WTC11 (cell line): Measurements from ENCODE around the gene MED8. TPM values are rescaled to one million over a fixed set of nuclear protein-coding genes. Genes with fewer than 3 reads are reported as not detected.

Experiments used
- ATAC-seq: fragments of 200-7000 bp; cut with Tn5 transposase; 2 replicates; pipeline ENCODE4 v1.10.0; 2021; ENCODE audit warnings: mild to moderate bottlenecking, moderate library complexity
- CTCF ChIA-PET: fragments of 300-600 bp; sonication (Branson Sonifier 250); formaldehyde crosslinking; loops from one replicate; lab custom pipeline; 2021; ENCODE audit warnings: antibody characterized with exemption; lab: Charles Lee
- POLR2A ChIA-PET: fragments of 350-600 bp; sonication (Branson Sonifier 250); formaldehyde crosslinking; loops from one replicate; lab custom pipeline; 2021; ENCODE audit warnings: antibody characterized with exemption; lab: Charles Lee
- DNase-seq: peaks from one replicate; pipeline ENCODE4 v3.0.0; 2021; ENCODE audit warnings: low spot score
- H3K27ac Mint-ChIP-seq: 2 replicates; pipeline ENCODE4 v1.8.0; 2021; ENCODE audit warnings: mixed read lengths
- H3K27me3 Mint-ChIP-seq: 2 replicates; pipeline ENCODE4 v1.8.0; 2021; ENCODE audit warnings: low read depth, mild to moderate bottlenecking, moderate library complexity, mixed read lengths
- H3K36me3 Mint-ChIP-seq: 2 replicates; pipeline ENCODE4 v1.8.0; 2021; ENCODE audit warnings: mixed read lengths
- H3K4me1 Mint-ChIP-seq: 2 replicates; pipeline ENCODE4 v1.8.0; 2022; ENCODE audit warnings: mixed read lengths
- H3K4me3 Mint-ChIP-seq: 2 replicates; pipeline ENCODE4 v1.8.0; 2021; ENCODE audit warnings: mild to moderate bottlenecking, moderate library complexity, mixed read lengths
- H3K9me3 Mint-ChIP-seq: 2 replicates; pipeline ENCODE4 v1.8.0; 2021; ENCODE audit warnings: mixed read lengths
- AFF4 ChIP-seq: sonication (generic); formaldehyde crosslinking; IDR thresholded peaks from 2 replicates; pipeline ENCODE4 v1.8.1; 2023; ENCODE audit warnings: mild to moderate bottlenecking, missing genetic modification reagents, borderline replicate concordance
- ARID4B ChIP-seq: sonication (generic); formaldehyde crosslinking; IDR thresholded peaks from 2 replicates; pipeline ENCODE4 v1.8.0; 2023; ENCODE audit warnings: missing genetic modification reagents, mild to moderate bottlenecking, borderline replicate concordance
- ATF1 ChIP-seq: sonication (generic); formaldehyde crosslinking; IDR thresholded peaks from 2 replicates; pipeline ENCODE4 v1.8.1; 2023; ENCODE audit warnings: mild to moderate bottlenecking, moderate library complexity, missing genetic modification reagents
- ATF6 ChIP-seq: sonication (generic); formaldehyde crosslinking; IDR thresholded peaks from 2 replicates; pipeline ENCODE4 v1.8.1; 2023; ENCODE audit warnings: mild to moderate bottlenecking, missing genetic modification reagents
- EMX1 ChIP-seq: fragments of 250-450 bp; sonication (Bioruptor Pico); IDR thresholded peaks from 2 replicates; pipeline ENCODE4 v1.8.0; 2021; ENCODE audit warnings: mild to moderate bottlenecking
- FOXJ3 ChIP-seq: sonication (generic); formaldehyde crosslinking; IDR thresholded peaks from 2 replicates; pipeline ENCODE4 v1.9.0; 2021; ENCODE audit warnings: missing genetic modification reagents, mild to moderate bottlenecking, borderline replicate concordance
- FOXK1 ChIP-seq: sonication (generic); formaldehyde crosslinking; IDR thresholded peaks from 2 replicates; pipeline ENCODE4 v1.8.0; 2022; ENCODE audit warnings: mild to moderate bottlenecking, moderate library complexity, missing genetic modification reagents
- GRHL2 ChIP-seq: fragments of 250-450 bp; sonication (Bioruptor Pico); IDR thresholded peaks from 2 replicates; pipeline ENCODE4 v1.8.0; 2022; ENCODE audit warnings: mild to moderate bottlenecking, moderate library complexity; ENCODE audit not compliant: insufficient replicate concordance, severe bottlenecking
- RORB ChIP-seq: fragments of 250-450 bp; sonication (Bioruptor Pico); IDR thresholded peaks from 2 replicates; pipeline ENCODE4 v1.9.0; 2021; ENCODE audit warnings: mild to moderate bottlenecking
- TEAD1 ChIP-seq: sonication (generic); formaldehyde crosslinking; IDR thresholded peaks from 2 replicates; pipeline ENCODE4 v1.8.0; 2022; ENCODE audit warnings: mild to moderate bottlenecking, missing genetic modification reagents
- ZNF138 ChIP-seq: sonication (generic); formaldehyde crosslinking; conservative IDR thresholded peaks from 2 replicates; pipeline ENCODE4 v1.8.1; 2022; ENCODE audit warnings: mild to moderate bottlenecking, moderate library complexity, missing genetic modification reagents
- ZNF423 ChIP-seq: fragments of 250-450 bp; sonication (Bioruptor Pico); IDR thresholded peaks from 2 replicates; pipeline ENCODE4 v2.1.2; 2022; ENCODE audit warnings: mild to moderate bottlenecking, moderate library complexity
- total RNA-seq: library from RNA; stranded (reverse); gene quantifications from 3 replicates; pipeline ENCODE4 v1.2.3, GENCODE V29; 2021
- TF ChIP-seq, protein P1 (sequence below): sonication (generic); formaldehyde crosslinking; IDR thresholded peaks from 2 replicates; pipeline ENCODE4 v1.8.0; 2023; ENCODE audit warnings: mild to moderate bottlenecking, missing genetic modification reagents
- TF ChIP-seq, protein P2 (sequence below): sonication (generic); formaldehyde crosslinking; IDR thresholded peaks from 2 replicates; pipeline ENCODE4 v1.8.1; 2022; ENCODE audit warnings: low read depth, missing genetic modification reagents, borderline replicate concordance
- TF ChIP-seq, protein P3 (sequence below): sonication (generic); formaldehyde crosslinking; IDR thresholded peaks from 2 replicates; pipeline ENCODE4 v1.8.0; 2022; ENCODE audit warnings: mild to moderate bottlenecking, missing genetic modification reagents
- TF ChIP-seq, protein P4 (sequence below): sonication (generic); formaldehyde crosslinking; conservative IDR thresholded peaks from 2 replicates; pipeline ENCODE4 v1.8.1; 2023; ENCODE audit warnings: mild to moderate bottlenecking, low read depth, missing genetic modification reagents, moderate library complexity

MED8 gene
- total RNA-seq, 1 experiment from 2014 or later = 17.7 TPM

DNA sequence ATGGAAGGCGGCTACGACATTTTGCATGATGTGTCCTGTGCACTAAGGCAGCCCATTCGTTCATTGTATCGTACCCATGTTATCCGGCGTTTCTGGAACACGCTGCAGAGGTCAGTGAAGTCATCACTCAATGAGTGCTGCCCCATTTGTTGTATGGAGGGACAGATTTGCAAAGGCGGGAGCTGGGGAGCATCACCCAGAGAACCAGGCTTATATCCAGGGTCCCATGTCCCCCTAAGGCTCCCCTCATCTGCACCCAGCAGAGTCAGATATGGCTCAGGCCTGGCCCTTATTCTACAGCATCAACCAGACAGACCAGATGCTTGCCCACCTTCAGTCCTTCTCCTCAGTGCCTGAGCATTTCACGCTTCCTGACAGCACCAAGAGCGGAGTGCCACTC, 31.3 kb upstream of the MED8 start (continued):
- TF ChIP-seq, protein P1, sequence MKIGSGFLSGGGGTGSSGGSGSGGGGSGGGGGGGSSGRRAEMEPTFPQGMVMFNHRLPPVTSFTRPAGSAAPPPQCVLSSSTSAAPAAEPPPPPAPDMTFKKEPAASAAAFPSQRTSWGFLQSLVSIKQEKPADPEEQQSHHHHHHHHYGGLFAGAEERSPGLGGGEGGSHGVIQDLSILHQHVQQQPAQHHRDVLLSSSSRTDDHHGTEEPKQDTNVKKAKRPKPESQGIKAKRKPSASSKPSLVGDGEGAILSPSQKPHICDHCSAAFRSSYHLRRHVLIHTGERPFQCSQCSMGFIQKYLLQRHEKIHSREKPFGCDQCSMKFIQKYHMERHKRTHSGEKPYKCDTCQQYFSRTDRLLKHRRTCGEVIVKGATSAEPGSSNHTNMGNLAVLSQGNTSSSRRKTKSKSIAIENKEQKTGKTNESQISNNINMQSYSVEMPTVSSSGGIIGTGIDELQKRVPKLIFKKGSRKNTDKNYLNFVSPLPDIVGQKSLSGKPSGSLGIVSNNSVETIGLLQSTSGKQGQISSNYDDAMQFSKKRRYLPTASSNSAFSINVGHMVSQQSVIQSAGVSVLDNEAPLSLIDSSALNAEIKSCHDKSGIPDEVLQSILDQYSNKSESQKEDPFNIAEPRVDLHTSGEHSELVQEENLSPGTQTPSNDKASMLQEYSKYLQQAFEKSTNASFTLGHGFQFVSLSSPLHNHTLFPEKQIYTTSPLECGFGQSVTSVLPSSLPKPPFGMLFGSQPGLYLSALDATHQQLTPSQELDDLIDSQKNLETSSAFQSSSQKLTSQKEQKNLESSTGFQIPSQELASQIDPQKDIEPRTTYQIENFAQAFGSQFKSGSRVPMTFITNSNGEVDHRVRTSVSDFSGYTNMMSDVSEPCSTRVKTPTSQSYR (CRISPR knock-in tag) = no peak
- TF ChIP-seq FOXK1 (CRISPR knock-in tag) (no peak), ZNF423 (CRISPR knock-in tag) (no peak), AFF4 (no peak), ATF6 (CRISPR knock-in tag) (no peak), ZNF138 (CRISPR knock-in tag) (no peak), ARID4B (CRISPR knock-in tag) (no peak), ATF1 (CRISPR knock-in tag) (no peak)
- TF ChIP-seq, protein P2, sequence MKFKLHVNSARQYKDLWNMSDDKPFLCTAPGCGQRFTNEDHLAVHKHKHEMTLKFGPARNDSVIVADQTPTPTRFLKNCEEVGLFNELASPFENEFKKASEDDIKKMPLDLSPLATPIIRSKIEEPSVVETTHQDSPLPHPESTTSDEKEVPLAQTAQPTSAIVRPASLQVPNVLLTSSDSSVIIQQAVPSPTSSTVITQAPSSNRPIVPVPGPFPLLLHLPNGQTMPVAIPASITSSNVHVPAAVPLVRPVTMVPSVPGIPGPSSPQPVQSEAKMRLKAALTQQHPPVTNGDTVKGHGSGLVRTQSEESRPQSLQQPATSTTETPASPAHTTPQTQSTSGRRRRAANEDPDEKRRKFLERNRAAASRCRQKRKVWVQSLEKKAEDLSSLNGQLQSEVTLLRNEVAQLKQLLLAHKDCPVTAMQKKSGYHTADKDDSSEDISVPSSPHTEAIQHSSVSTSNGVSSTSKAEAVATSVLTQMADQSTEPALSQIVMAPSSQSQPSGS = no peak

DNA sequence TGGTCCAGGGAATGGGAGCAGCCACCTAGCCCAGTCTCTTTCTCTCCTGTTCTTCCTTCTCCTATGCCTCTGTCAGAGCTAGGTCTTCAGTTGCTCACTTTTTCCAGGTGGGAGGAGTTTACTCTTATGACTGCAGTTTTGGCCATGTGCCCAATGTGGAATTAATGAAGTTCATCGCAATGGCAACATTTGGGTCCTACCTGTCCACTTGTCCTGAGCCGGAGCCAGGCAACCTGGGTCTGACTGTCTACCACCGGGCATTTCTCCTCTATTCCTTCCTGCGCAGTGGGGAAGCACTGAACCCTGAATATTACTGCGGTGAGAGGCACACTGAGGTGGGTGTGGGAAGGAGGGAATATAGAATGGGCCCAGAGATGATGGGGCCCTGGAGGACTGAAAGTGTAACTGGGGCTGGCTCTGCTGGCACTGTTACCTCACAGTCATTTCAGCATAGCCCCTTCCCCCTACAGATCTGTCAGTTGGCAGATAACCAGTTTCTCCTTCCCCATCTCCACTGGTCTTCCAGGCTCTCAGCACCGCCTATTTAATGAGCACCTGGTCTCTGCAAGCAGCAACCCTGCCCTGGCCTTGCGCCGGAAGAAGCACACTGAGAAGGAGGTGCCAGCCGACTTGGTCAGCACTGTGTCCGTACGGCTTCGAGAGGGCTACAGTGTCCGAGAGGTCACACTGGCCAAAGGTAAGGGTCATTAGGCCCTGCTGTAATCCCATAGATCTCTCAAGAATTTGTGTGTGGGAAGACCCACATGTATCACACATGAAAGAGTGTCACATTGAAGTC, 30.2 kb upstream of the MED8 start:
- no peak overlapping the region for H3K4me3 Mint-ChIP-seq
- peaks cover 9% of the 10 kb centered on the region for H3K4me1 Mint-ChIP-seq
- H3K9me3 Mint-ChIP-seq = no peaks in the 10 kb centered on the region
- ATAC-seq (no peak), DNase-seq (no peak)
- H3K27ac Mint-ChIP-seq = no peak overlapping the region
- ChIA-PET CTCF (no interaction called here), POLR2A (no interaction called here)
- H3K27me3 Mint-ChIP-seq = no peaks in the 10 kb centered on the region
- H3K36me3 Mint-ChIP-seq = peaks cover 15% of the 10 kb centered on the region
- TF ChIP-seq FOXJ3 (CRISPR knock-in tag) (no peak), GRHL2 (CRISPR knock-in tag) (no peak), TEAD1 (CRISPR knock-in tag) (no peak), EMX1 (CRISPR knock-in tag) (no peak), RORB (no peak)
- TF ChIP-seq, protein P3, sequence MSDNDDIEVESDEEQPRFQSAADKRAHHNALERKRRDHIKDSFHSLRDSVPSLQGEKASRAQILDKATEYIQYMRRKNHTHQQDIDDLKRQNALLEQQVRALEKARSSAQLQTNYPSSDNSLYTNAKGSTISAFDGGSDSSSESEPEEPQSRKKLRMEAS (CRISPR knock-in tag) = no peak
- TF ChIP-seq, protein P4, sequence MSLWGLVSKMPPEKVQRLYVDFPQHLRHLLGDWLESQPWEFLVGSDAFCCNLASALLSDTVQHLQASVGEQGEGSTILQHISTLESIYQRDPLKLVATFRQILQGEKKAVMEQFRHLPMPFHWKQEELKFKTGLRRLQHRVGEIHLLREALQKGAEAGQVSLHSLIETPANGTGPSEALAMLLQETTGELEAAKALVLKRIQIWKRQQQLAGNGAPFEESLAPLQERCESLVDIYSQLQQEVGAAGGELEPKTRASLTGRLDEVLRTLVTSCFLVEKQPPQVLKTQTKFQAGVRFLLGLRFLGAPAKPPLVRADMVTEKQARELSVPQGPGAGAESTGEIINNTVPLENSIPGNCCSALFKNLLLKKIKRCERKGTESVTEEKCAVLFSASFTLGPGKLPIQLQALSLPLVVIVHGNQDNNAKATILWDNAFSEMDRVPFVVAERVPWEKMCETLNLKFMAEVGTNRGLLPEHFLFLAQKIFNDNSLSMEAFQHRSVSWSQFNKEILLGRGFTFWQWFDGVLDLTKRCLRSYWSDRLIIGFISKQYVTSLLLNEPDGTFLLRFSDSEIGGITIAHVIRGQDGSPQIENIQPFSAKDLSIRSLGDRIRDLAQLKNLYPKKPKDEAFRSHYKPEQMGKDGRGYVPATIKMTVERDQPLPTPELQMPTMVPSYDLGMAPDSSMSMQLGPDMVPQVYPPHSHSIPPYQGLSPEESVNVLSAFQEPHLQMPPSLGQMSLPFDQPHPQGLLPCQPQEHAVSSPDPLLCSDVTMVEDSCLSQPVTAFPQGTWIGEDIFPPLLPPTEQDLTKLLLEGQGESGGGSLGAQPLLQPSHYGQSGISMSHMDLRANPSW (CRISPR knock-in tag) = no peak
